ENCODE data around the gene PDAP1.

PDAP1 gene

DNA sequence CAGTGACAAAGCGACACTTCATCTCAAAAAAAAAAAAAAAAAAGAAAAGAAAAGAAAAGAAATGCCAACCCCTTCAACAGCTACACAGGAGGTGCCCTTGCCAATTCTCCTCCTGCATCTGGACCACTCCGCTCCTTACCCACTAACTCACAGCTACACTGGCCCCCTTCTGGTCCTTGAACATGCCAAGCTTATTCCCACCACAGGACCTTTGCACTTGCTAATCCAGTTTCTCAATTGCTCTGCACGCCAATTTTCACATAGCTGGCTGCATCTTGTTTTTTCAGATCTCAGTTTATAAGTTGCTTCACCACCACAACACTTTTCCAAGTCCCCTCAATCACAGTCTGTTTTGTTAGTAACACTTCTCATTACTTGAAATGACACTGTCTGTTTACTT, 5.5 kb downstream of the PDAP1 start:
- no peaks in the 10 kb centered on the region for H3K27me3 Mint-ChIP-seq
- peaks cover 51% of the 10 kb centered on the region for H3K4me1 Mint-ChIP-seq
- no peak for ATAC-seq (replicated peaks; ENCODE audit: extremely low read depth, poor library complexity, severe bottlenecking)
- no peak for DNase-seq (ENCODE audit: low spot score in 2 of 2)
- peaks cover 44% of the 10 kb centered on the region for H3K36me3 Mint-ChIP-seq (ENCODE audit: insufficient read depth)
- H3K4me3 Mint-ChIP-seq, result no peak overlapping the region
- H3K9me3 Mint-ChIP-seq, result no peaks in the 10 kb centered on the region
- peak overlapping the region; percentile 38 for H3K27ac Mint-ChIP-seq (ENCODE audit: low read depth)

GRCh38 chr7:99399597-99399996, 8.8 kb downstream of the PDAP1 start:
- peaks cover 58% of the 10 kb centered on the region for H3K36me3 Mint-ChIP-seq (ENCODE audit: insufficient read depth)

GRCh38 chr7:99398891-99399445, 9.4 kb downstream of the PDAP1 start:
- ATAC-seq (replicated peaks; ENCODE audit: extremely low read depth, poor library complexity, severe bottlenecking) (no peak), DNase-seq (ENCODE audit: low spot score in 2 of 2) (no peak)
- Mint-ChIP-seq H3K27ac (ENCODE audit: low read depth) (peak overlapping the region; percentile 75), H3K4me3 (no peak overlapping the region), H3K4me1 (peaks cover 40% of the 10 kb centered on the region), H3K9me3 (no peaks in the 10 kb centered on the region), H3K36me3 (ENCODE audit: insufficient read depth) (peaks cover 63% of the 10 kb centered on the region), H3K27me3 (no peaks in the 10 kb centered on the region)

More at GRCh38 chr7:99399597-99399996, 8.8 kb downstream of the PDAP1 start:
- H3K27ac Mint-ChIP-seq (ENCODE audit: low read depth), result peak overlapping the region; percentile 75
- ATAC-seq (replicated peaks; ENCODE audit: extremely low read depth, poor library complexity, severe bottlenecking) (no peak), DNase-seq (ENCODE audit: low spot score in 2 of 2) (no peak)
- H3K9me3 Mint-ChIP-seq, result no peaks in the 10 kb centered on the region
- peaks cover 41% of the 10 kb centered on the region for H3K4me1 Mint-ChIP-seq
- no peaks in the 10 kb centered on the region for H3K27me3 Mint-ChIP-seq
- no peak overlapping the region for H3K4me3 Mint-ChIP-seq

DNA sequence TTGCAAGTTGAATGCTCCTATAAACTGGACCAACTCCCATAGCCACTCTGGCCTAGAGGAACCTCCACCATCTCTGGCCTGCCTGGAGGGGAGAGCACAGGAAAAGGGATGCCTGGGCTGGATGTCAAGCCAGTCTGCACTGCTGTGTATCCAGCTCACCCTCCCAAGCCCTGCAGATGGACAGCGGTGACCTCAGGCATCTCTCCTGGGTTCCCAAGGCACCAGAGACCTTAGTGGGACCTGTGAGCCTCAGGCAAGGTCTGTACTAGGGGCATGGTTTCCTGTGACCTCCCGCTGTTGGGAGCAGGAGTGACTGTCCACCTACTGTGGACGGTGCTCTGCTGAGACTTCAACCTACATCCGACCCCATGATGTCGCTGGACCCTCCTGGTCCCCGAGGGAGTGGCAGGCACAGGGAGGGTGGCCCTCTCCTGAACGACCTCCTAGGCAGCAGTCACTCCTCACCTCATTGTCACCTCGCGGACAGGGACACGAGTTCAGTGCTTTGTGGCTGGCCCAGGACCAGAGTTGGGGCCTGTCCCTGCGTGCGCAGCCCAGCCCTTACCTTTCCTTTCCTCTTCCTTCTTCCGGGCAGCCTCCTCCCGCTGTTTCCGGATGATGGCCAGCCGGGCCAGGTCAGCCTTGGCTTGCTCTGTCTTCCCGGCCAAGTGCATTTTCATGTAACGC, 11.0 kb downstream of the PDAP1 start:
- Mint-ChIP-seq H3K4me1 (peaks cover 43% of the 10 kb centered on the region), H3K27ac (ENCODE audit: low read depth) (peak overlapping the region; percentile 75)

DNA sequence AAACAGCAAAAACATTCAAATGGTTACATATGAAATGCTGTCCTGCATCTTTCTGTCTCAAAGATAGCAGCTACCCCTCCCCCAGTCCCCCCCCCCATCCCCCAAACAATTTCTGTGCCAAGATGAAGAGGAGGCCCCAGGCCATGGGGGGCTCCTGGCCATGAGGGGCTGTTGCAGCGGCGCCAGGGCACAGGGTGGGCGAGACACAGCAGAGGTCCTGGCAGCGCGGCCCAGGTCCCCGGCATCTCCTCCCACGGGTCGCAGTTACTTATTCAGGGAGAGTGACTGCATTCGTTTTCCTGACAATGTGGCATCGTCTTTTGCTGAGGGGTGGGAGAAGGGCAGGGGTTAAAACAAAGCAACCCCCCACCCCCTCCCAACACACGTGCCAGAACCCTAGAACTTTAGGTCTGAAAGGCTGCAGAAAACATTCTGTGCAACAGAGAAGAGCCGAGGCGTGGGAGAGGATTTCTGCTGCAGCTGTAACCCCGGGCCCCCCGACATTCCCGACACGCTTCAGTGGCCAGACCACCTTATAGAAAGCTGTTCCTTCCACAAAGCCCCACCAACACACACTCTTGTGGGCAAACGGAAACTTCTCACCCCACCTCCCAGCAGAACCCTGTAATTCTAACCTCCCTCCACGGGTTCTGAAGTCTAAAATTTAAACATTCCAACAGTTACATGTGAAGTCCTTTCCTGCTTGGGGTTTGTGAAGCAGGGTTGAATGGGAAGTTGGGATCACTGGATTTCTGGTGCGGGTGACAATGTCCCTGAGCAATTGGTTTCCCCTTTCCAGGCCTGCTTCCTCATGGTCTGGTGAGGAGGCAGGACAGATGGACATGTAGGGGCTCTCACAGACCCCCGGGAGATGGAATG, 11.7 kb downstream of the PDAP1 start:
- Mint-ChIP-seq H3K36me3 (ENCODE audit: insufficient read depth) (peaks cover 65% of the 10 kb centered on the region), H3K27ac (ENCODE audit: low read depth) (peak overlapping the region; percentile 35), H3K27me3 (no peaks in the 10 kb centered on the region), H3K4me1 (peaks cover 48% of the 10 kb centered on the region), H3K9me3 (no peaks in the 10 kb centered on the region), H3K4me3 (no peak overlapping the region)
- DNase-seq (ENCODE audit: low spot score in 2 of 2), result no peak
- no peak for ATAC-seq (replicated peaks; ENCODE audit: extremely low read depth, poor library complexity, severe bottlenecking)

More for the DNA sequence above, 11.0 kb downstream of the PDAP1 start:
- Mint-ChIP-seq H3K27me3 (no peaks in the 10 kb centered on the region), H3K4me3 (no peak overlapping the region), H3K36me3 (ENCODE audit: insufficient read depth) (peaks cover 64% of the 10 kb centered on the region), H3K9me3 (no peaks in the 10 kb centered on the region)
- ATAC-seq (replicated peaks; ENCODE audit: extremely low read depth, poor library complexity, severe bottlenecking), result no peak
- no peak for DNase-seq (ENCODE audit: low spot score in 2 of 2)

GRCh38 chr7:99395616-99396327, 12.6 kb downstream of the PDAP1 start:
- no peaks in the 10 kb centered on the region for H3K9me3 Mint-ChIP-seq
- H3K27me3 Mint-ChIP-seq, result no peaks in the 10 kb centered on the region
- peaks cover 64% of the 10 kb centered on the region for H3K36me3 Mint-ChIP-seq (ENCODE audit: insufficient read depth)
- H3K4me3 Mint-ChIP-seq, result no peak overlapping the region
- no peak for DNase-seq (ENCODE audit: low spot score in 2 of 2)
- H3K27ac Mint-ChIP-seq (ENCODE audit: low read depth), result no peak overlapping the region
- H3K4me1 Mint-ChIP-seq, result peaks cover 43% of the 10 kb centered on the region
- ATAC-seq (replicated peaks; ENCODE audit: extremely low read depth, poor library complexity, severe bottlenecking), result no peak

- no peak for ATAC-seq (replicated peaks; ENCODE audit: extremely low read depth, poor library complexity, severe bottlenecking)
- H3K27me3 Mint-ChIP-seq, result no peaks in the 10 kb centered on the region
- peaks cover 40% of the 10 kb centered on the region for H3K4me1 Mint-ChIP-seq
- H3K4me3 Mint-ChIP-seq, result peak overlapping the region; percentile 68
- peak overlapping the region; percentile 67 for H3K27ac Mint-ChIP-seq (ENCODE audit: low read depth)
- DNase-seq (ENCODE audit: low spot score in 2 of 2), result no peak
- H3K36me3 Mint-ChIP-seq (ENCODE audit: insufficient read depth), result peaks cover 73% of the 10 kb centered on the region
- no peaks in the 10 kb centered on the region for H3K9me3 Mint-ChIP-seq
Measured at GRCh38 chr7:99394188-99394502, 14.3 kb downstream of the PDAP1 start.

GRCh38 chr7:99393355-99394187, 14.8 kb downstream of the PDAP1 start:
- peaks cover 35% of the 10 kb centered on the region for H3K4me1 Mint-ChIP-seq
- no peaks in the 10 kb centered on the region for H3K9me3 Mint-ChIP-seq

DNA sequence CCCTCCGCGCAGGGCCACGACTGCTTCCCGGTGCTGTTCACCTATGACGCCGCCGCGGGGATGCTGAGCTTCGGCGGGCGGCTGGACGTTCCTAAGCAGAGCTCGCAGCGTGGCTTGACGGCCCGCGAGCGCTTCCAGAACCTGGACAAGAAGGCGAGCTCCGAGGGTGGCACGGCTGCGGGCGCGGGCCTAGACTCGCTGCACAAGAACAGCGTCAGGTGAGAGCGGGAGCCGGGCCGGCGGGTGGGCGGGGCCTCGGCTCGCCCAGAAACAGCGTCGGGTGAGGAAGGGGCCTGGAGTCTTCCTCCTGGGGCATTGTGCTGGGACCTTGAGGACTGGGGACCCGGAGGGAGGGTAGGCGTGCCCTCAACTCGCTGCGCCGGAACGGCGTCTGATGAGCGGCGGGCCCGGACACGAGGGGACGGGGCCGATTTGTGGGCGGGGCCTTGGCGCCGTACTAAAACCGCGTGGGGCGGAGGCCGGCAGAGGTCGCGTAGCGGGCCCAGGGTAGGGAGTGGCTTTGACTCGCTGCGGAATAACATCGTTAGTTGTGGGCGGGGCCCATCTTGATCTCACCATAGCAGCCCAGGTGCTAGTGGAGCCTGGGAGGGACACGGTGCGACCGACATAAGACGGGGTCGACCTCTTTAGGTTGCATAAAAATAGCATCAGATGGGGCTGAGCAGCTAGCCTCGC, 15.6 kb downstream of the PDAP1 start:
- Mint-ChIP-seq H3K9me3 (no peaks in the 10 kb centered on the region), H3K4me1 (peaks cover 28% of the 10 kb centered on the region), H3K27me3 (no peaks in the 10 kb centered on the region), H3K27ac (ENCODE audit: low read depth) (peak overlapping the region; percentile 67), H3K4me3 (peak overlapping the region; percentile 68), H3K36me3 (ENCODE audit: insufficient read depth) (peaks cover 82% of the 10 kb centered on the region)
- ATAC-seq (replicated peaks; ENCODE audit: extremely low read depth, poor library complexity, severe bottlenecking) (peak; percentile 95), DNase-seq (ENCODE audit: low spot score in 2 of 2) (peak; percentile 69 to 73)

More at GRCh38 chr7:99393355-99394187, 14.8 kb downstream of the PDAP1 start:
- Mint-ChIP-seq H3K4me3 (peak overlapping the region; percentile 68), H3K36me3 (ENCODE audit: insufficient read depth) (peaks cover 77% of the 10 kb centered on the region), H3K27me3 (no peaks in the 10 kb centered on the region), H3K27ac (ENCODE audit: low read depth) (peak overlapping the region; percentile 67)
- DNase-seq (ENCODE audit: low spot score in 2 of 2) (no peak), ATAC-seq (replicated peaks; ENCODE audit: extremely low read depth, poor library complexity, severe bottlenecking) (no peak)

GRCh38 chr7:99392046-99392445, 16.4 kb downstream of the PDAP1 start:
- H3K9me3 Mint-ChIP-seq, result no peaks in the 10 kb centered on the region

GRCh38 chr7:99390941-99391602, 17.3 kb downstream of the PDAP1 start:
- DNase-seq (ENCODE audit: low spot score in 2 of 2) (no peak), ATAC-seq (replicated peaks; ENCODE audit: extremely low read depth, poor library complexity, severe bottlenecking) (no peak)
- Mint-ChIP-seq H3K4me3 (no peak overlapping the region), H3K36me3 (ENCODE audit: insufficient read depth) (peaks cover 88% of the 10 kb centered on the region), H3K27me3 (no peaks in the 10 kb centered on the region), H3K4me1 (peaks cover 24% of the 10 kb centered on the region), H3K9me3 (no peaks in the 10 kb centered on the region), H3K27ac (ENCODE audit: low read depth) (no peak overlapping the region)

More at GRCh38 chr7:99392046-99392445, 16.4 kb downstream of the PDAP1 start:
- H3K36me3 Mint-ChIP-seq (ENCODE audit: insufficient read depth), result peaks cover 84% of the 10 kb centered on the region
- H3K27ac Mint-ChIP-seq (ENCODE audit: low read depth), result peak overlapping the region; percentile 75
- no peaks in the 10 kb centered on the region for H3K27me3 Mint-ChIP-seq
- peaks cover 24% of the 10 kb centered on the region for H3K4me1 Mint-ChIP-seq
- DNase-seq (ENCODE audit: low spot score in 2 of 2), result no peak
- ATAC-seq (replicated peaks; ENCODE audit: extremely low read depth, poor library complexity, severe bottlenecking), result no peak
- H3K4me3 Mint-ChIP-seq, result peak overlapping the region; percentile 23
